B cell (primary cell): Measurements from ENCODE around the gene ATP8A2.

Experiments used
- CTCF ChIP-seq: fragments of 200-600 bp; IDR thresholded peaks from one replicate; pipeline ENCODE4 v1.8.0; 2022; ENCODE audit warnings: antibody characterized with exemption, mild to moderate bottlenecking
- EZH2 ChIP-seq: IDR thresholded peaks from 2 replicates; pipeline ENCODE4 v1.6.1; 2012; ENCODE audit warnings: borderline replicate concordance, low read depth, mild to moderate bottlenecking, moderate library complexity, low read length; ENCODE audit not compliant: insufficient read depth, poor library complexity, severe bottlenecking

GRCh38 chr13:25879466-25879865 is 507.7 kb downstream of the ATP8A2 start:
- TF ChIP-seq CTCF (no peak), EZH2 (no peak)
